Natural killer cell (primary cell): ENCODE measurements around the gene UGT1A9. TPM values are rescaled to one million over a fixed set of nuclear protein-coding genes. Genes with fewer than 3 reads are reported as not detected.

Experiments used
- ATAC-seq, 3 donors: fragments of 150-1000 bp in 2 of 3; fragments of 200-7000 bp in 1 of 3; cut with Tn5 transposase; 1 replicate in 1 of 3; 2 replicates in 2 of 3; pipeline ENCODE4 v1.10.0; 2021; ENCODE audit warnings: mild to moderate bottlenecking in 2 of 3, moderate library complexity in 2 of 3
- DNase-seq, 2 donors: peaks; one replicate each; pipeline versions ENCODE4 v3.0.0 to v3.0.0-alpha.2; 2013 to 2021; ENCODE audit warnings: mixed read lengths in 1 of 2
- H3K27ac ChIP-seq: one replicate; pipeline ENCODE4 v1.5.1; 2013; ENCODE audit warnings: mild to moderate bottlenecking, low read length
- H3K27me3 ChIP-seq: one replicate; pipeline ENCODE4 v1.6.1; 2013; ENCODE audit warnings: low read length; ENCODE audit not compliant: control insufficient read depth, insufficient read depth
- H3K36me3 ChIP-seq: one replicate; pipeline ENCODE4 v1.6.1; 2013; ENCODE audit warnings: low read length; ENCODE audit not compliant: control insufficient read depth, insufficient read depth
- H3K4me1 ChIP-seq: one replicate; pipeline ENCODE4 v1.6.1; 2013; ENCODE audit warnings: low read length; ENCODE audit not compliant: control insufficient read depth, insufficient read depth
- H3K4me3 ChIP-seq: one replicate; pipeline ENCODE4 v1.5.1; 2013; ENCODE audit warnings: low read length
- H3K9me3 ChIP-seq: one replicate; pipeline ENCODE4 v1.6.1; 2013; ENCODE audit warnings: low read length; ENCODE audit not compliant: control insufficient read depth, insufficient read depth
- H3K27ac Mint-ChIP-seq, 2 donors: one replicate each; pipeline ENCODE4 v1.8.0; 2022; ENCODE audit warnings: mild to moderate bottlenecking in 2 of 2, mixed read lengths in 2 of 2, moderate library complexity in 1 of 2
- H3K27me3 Mint-ChIP-seq, 2 donors: one replicate each; pipeline ENCODE4 v1.8.0; 2022; ENCODE audit warnings: low read depth in 2 of 2, mixed read lengths in 2 of 2
- H3K36me3 Mint-ChIP-seq: one replicate; pipeline ENCODE4 v1.8.0; 2022; ENCODE audit warnings: mixed read lengths
- H3K4me1 Mint-ChIP-seq, 2 donors: one replicate each; pipeline ENCODE4 v1.8.0; 2022; ENCODE audit warnings: mixed read lengths in 2 of 2
- H3K4me3 Mint-ChIP-seq: one replicate; pipeline ENCODE4 v1.8.0; 2022; ENCODE audit warnings: mild to moderate bottlenecking, moderate library complexity, mixed read lengths
- H3K9me3 Mint-ChIP-seq, 2 donors: one replicate each; pipeline ENCODE4 v1.8.0; 2022; ENCODE audit warnings: mixed read lengths in 2 of 2
- CTCF ChIP-seq: fragments of 200-600 bp; IDR thresholded peaks from one replicate; pipeline ENCODE4 v1.8.0; 2022; ENCODE audit warnings: antibody characterized with exemption
- WGBS: methylation state at CpG from one replicate; pipeline ENCODE4 v1.1.7; 2013; ENCODE audit warnings: missing lambda C conversion rate; ENCODE audit not compliant: insufficient coverage; 5-methylcytosine and 5-hydroxymethylcytosine counted together
- intact Hi-C: fragments of 100-400 bp; cut with micrococcal nuclease; formaldehyde crosslinking; loops from one replicate; pipeline ENCODE4 v1.14.2; 2022
- total RNA-seq, 4 donors: library from RNA; stranded (reverse); fragments of 120-200 nt in 1 of 4; gene quantifications; one replicate each; pipeline versions ENCODE4 v1.2.3 to v1.2.4, GENCODE V29; 2013 to 2022

Gene UGT1A9
- total RNA-seq, 3 donors from 2014 or later (not counting 1 experiment from before 2014, with no cell fraction given), result not detected

GRCh38 chr2:233764761-233765160, 93.1 kb downstream of the UGT1A9 start:
- Histone ChIP-seq H3K27ac (no peak overlapping the region), H3K4me3 (no peak overlapping the region), H3K4me1 (no peaks in the 10 kb centered on the region), H3K36me3 (no peaks in the 10 kb centered on the region), H3K27me3 (peaks cover 4% of the 10 kb centered on the region), H3K9me3 (no peaks in the 10 kb centered on the region)
- H3K36me3 Mint-ChIP-seq, result no peaks in the 10 kb centered on the region
- no peak for TF ChIP-seq CTCF
- no peak overlapping the region for H3K4me3 Mint-ChIP-seq
- peaks cover 28 to 36% of the 10 kb centered on the region in 2 donors for H3K27me3 Mint-ChIP-seq
- no peaks in the 10 kb centered on the region for H3K4me1 Mint-ChIP-seq
- DNase-seq (no peak), ATAC-seq (no peak)
- H3K27ac Mint-ChIP-seq, result no peak overlapping the region
- intact Hi-C loops, result no loop called here
- 72% methylated on average over 3 of the region's 3 CpGs for WGBS
- H3K9me3 Mint-ChIP-seq, result no peaks in the 10 kb centered on the region

GRCh38 chr2:233766416-233766815, 94.7 kb downstream of the UGT1A9 start:
- WGBS, result 76% methylated on average over 3 of the region's 4 CpGs
- Histone ChIP-seq H3K27me3 (peaks cover 4% of the 10 kb centered on the region), H3K4me1 (no peaks in the 10 kb centered on the region), H3K36me3 (no peaks in the 10 kb centered on the region), H3K9me3 (no peaks in the 10 kb centered on the region), H3K4me3 (no peak overlapping the region), H3K27ac (no peak overlapping the region)
- intact Hi-C loops, result no loop called here
- DNase-seq, result no peak
- ATAC-seq, result no peak
- Mint-ChIP-seq H3K4me3 (no peak overlapping the region), H3K36me3 (no peaks in the 10 kb centered on the region), H3K27me3 (peaks cover 28 to 45% of the 10 kb centered on the region in 2 donors), H3K9me3 (no peaks in the 10 kb centered on the region), H3K27ac (no peak overlapping the region), H3K4me1 (no peaks in the 10 kb centered on the region)
- no peak for TF ChIP-seq CTCF

GRCh38 chr2:233768076-233768475, 96.4 kb downstream of the UGT1A9 start:
- no peak for ATAC-seq
- H3K36me3 Mint-ChIP-seq, result no peaks in the 10 kb centered on the region
- H3K27me3 Mint-ChIP-seq, result peaks cover 28 to 50% of the 10 kb centered on the region in 2 donors
- no peak overlapping the region for H3K27ac Mint-ChIP-seq
- no peaks in the 10 kb centered on the region for H3K9me3 ChIP-seq
- no peak for DNase-seq
- H3K27ac ChIP-seq, result no peak overlapping the region
- intact Hi-C loops, result no loop called here
- no peaks in the 10 kb centered on the region for H3K9me3 Mint-ChIP-seq
- no peak overlapping the region for H3K4me3 ChIP-seq
- H3K36me3 ChIP-seq, result no peaks in the 10 kb centered on the region
- H3K4me1 Mint-ChIP-seq, result no peaks in the 10 kb centered on the region
- no peak overlapping the region for H3K4me3 Mint-ChIP-seq
- H3K27me3 ChIP-seq, result peaks cover 4% of the 10 kb centered on the region
- no peak for TF ChIP-seq CTCF
- 83% methylated on average over 4 of the region's 4 CpGs for WGBS
- no peaks in the 10 kb centered on the region for H3K4me1 ChIP-seq

- ATAC-seq, result no peak
- H3K36me3 ChIP-seq, result no peaks in the 10 kb centered on the region
- TF ChIP-seq CTCF, result no peak
- Mint-ChIP-seq H3K4me3 (no peak overlapping the region), H3K27me3 (peaks cover 20 to 38% of the 10 kb centered on the region in 2 donors), H3K4me1 (no peaks in the 10 kb centered on the region), H3K27ac (no peak overlapping the region), H3K36me3 (no peaks in the 10 kb centered on the region), H3K9me3 (no peaks in the 10 kb centered on the region)
- no peak overlapping the region for H3K4me3 ChIP-seq
- H3K4me1 ChIP-seq, result no peaks in the 10 kb centered on the region
- peaks cover 4% of the 10 kb centered on the region for H3K27me3 ChIP-seq
- WGBS, result 94% methylated on average over 9 of the region's 9 CpGs
- DNase-seq, result no peak
- intact Hi-C loops, result no loop called here
- H3K27ac ChIP-seq, result no peak overlapping the region
- H3K9me3 ChIP-seq, result no peaks in the 10 kb centered on the region
Observed at GRCh38 chr2:233769260-233769659, 97.6 kb downstream of the UGT1A9 start.
